GM19035 (cell line): Measurements from ENCODE around the gene SKIL.

Source experiments
- ATAC-seq: cut with Tn5 transposase; IDR thresholded peaks from one replicate; pipeline ENCODE4 v1.9.1; 2021; ENCODE audit not compliant: unreplicated experiment

Gene SKIL

DNA sequence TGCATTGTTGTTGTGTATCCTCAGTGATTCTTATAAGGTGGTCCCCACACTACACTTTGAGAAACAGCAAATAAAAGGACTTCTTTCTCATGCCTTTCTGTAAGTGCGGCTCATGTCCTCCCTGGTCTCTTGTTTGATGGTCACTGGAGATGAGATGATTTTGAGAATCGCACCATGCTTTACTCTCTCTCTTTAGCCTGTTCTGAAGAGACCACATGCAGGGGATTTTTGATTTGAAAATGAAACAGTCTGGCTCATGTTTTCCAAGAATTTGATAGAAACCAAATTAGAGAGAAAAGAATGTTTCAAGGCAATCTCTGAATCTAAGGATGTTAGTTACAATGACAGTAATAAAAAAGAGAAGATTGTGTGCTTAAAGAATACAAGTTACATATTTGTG lies 79.2 kb downstream of the SKIL start:
- ATAC-seq, result no peak

- ATAC-seq, result no peak
Observed at GRCh38 chr3:170437176-170437575, 79.7 kb downstream of the SKIL start.

DNA sequence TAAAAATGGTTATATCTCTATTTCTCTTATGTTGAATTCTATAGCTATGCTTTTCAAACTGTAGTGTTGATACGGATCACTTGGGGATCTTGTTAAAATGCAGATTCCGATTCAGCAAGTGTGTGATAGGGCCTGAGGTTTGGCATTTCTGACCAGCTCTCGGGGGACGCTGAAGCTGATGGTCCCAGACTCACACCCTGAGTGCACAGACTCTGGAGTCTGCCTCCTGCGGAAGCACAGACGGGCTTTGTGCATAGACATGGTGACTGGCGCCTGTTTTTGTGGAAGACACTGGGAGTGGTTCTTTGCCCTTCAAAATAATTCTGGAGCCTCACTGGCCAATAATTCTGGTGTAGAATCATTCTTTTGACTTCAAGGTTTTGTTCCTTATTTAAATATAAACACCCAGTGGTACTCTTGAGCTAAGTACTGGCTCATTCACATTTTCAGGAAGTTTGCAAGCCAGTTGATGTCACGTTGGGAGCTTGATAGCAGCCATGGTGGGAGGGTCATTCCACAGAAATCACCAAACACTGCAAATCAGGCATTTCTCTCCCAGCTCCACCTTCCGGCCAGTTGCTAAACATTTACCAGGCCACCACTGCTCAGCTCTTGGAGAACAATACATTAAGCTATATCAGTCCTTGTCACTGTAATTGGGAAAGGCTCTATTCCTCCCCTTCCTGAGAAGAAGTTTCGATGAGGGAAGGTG lies 80.3 kb downstream of the SKIL start:
- no peak for ATAC-seq

DNA sequence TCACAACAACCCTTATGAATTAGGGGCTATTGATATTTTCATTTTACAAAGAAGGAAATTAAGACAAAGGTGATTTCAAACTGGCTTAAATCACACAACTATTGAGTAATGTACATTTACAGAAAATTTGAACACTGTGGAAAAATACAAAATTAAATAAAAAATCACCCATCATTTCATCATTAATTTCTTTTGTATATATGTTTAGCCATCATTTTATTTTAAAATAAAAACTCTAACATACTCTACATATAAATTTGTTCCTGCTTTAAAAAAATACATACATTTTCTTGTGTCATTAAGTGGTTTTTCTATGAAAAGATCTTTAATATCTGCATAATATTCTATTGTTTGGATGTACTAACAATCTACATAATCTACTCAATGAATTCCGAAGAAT lies 81.3 kb downstream of the SKIL start:
- no peak for ATAC-seq

DNA sequence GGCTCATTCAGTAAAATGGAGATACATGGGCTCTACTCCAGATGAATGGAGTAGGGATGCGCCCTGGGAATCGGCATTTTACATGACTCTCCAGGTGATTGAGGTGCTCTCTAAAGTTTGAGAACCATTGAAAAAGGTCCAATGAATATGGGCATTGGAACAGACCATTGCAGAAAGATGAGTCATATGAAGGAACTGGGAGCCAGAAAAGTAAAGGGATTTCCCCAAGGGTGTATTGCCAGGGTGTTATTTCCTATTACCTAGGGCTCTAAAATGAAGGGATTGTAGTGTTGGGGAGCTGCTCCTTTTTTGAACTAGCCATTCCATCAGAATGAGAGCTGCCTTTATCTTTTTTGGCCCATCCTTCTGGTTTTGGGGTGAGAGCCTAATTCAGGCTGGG lies 82.8 kb downstream of the SKIL start:
- ATAC-seq, result no peak

DNA sequence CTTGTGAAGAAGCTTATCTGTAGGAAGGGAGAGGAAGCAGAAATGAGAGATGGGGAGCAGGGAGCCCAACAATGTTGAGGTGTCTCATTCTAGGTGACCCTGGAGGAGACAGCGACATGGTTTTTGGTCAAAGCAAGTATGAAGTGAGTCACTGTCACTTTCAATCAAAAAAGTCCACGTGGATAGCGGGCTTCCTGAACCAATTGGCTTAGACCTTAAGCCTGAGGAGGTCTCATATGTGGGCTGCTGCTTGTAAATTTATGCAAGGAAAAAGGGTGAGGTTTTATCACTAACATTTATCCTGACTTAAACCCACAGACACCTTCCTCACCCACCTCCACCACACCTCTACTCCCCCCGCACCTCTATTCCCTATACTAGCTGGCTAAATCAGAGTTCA lies 83.9 kb downstream of the SKIL start:
- ATAC-seq, result no peak

GRCh38 chr3:170442947-170443346 lies 85.4 kb downstream of the SKIL start:
- ATAC-seq, result no peak

DNA sequence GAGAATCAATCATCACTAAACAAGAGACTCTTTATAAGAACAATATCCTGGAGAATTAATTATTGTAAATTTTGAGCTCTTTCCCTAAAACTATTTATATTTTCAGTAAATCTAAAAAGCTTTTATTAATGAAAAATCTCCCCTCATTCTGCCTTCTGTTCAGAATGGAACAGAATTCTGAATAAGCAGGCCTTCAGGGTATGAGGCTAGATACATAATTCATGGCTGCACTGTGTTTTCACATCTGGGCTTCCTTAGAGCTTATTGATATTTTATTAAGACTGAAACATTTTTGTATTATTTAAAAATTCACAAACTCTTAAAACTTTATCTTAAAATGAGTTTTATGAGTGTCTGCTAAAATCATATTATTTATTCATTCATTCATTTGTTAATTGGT lies 85.9 kb downstream of the SKIL start:
- ATAC-seq, result no peak
